ENCODE results near the gene KLHL9.
A peak's percentile ranks its signal among the peaks of the same experiment; 100 is the strongest.

The KLHL9 gene

DNA sequence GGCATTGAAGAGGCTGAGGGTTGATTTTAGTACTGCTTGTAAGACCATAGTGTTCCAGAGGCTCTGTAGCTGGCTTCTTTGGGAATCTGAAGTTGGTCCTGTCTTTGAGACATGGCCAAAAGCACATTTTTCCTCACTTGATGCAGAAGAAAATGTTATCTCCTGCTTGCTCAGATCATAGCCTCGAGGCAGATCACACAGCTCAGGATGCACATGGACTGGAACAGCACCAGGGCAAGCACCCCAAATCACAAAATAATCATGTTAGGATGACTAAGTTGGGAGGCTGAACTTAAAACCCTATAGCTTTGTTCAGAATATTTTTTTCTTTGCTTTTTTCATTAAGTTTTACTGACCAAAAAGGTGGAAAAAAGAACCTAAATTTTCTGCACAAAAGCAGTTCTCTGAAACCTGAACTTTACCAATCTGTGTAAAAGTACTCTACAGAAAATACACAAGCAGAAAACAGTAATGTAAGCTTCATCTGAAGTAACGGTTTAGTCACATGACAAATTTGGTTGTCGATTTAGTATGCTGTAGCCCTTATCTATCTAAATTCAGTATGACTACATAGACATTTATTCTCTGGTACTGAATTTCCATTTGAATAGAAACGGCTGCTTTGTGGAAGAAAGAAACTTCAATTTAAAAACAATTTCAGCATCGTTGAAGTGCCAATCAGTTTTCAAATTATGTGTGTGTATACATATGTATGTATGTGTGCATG is 3.4 kb downstream of the KLHL9 start:
- TF ChIP-seq, protein P1, sequence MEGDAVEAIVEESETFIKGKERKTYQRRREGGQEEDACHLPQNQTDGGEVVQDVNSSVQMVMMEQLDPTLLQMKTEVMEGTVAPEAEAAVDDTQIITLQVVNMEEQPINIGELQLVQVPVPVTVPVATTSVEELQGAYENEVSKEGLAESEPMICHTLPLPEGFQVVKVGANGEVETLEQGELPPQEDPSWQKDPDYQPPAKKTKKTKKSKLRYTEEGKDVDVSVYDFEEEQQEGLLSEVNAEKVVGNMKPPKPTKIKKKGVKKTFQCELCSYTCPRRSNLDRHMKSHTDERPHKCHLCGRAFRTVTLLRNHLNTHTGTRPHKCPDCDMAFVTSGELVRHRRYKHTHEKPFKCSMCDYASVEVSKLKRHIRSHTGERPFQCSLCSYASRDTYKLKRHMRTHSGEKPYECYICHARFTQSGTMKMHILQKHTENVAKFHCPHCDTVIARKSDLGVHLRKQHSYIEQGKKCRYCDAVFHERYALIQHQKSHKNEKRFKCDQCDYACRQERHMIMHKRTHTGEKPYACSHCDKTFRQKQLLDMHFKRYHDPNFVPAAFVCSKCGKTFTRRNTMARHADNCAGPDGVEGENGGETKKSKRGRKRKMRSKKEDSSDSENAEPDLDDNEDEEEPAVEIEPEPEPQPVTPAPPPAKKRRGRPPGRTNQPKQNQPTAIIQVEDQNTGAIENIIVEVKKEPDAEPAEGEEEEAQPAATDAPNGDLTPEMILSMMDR (IDR thresholded peaks at IDR 0.05) = no peak
- no peak for TF ChIP-seq ZFX (IDR thresholded peaks at IDR 0.05; ENCODE audit: borderline replicate concordance)
- no peak overlapping the region for H3K27ac ChIP-seq

DNA sequence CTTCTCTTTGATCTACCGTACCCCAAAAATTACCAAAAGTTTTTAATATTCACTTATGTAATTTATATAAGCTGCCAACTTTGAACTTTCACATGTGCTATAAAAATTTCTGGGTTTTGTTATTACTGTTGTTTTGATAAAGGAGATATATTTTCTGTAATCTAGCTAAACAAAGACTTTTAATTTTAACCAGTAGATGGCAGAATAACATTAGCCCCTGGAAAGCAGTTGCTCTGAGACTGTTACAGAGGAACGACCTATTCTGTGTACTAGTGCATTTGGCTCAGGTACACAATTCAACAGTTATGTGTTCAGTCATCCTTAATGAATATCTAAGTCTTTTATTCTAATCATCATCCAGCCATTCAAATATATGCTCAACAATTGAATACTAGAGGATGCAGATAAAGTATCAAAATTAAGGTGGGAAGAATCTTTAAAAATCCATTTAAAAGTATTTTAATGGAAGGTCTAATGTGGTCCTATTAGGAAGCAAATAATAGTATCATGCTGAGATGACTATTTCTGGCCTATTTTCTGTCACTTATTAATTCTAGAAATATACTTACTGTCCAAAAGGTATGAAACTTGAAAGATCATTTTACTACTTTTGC is 8.6 kb downstream of the KLHL9 start:
- no peak for TF ChIP-seq ZFX (IDR thresholded peaks at IDR 0.05; ENCODE audit: borderline replicate concordance)
- TF ChIP-seq, protein P1 (IDR thresholded peaks at IDR 0.05) = peak; percentile 89
- no peak overlapping the region for H3K27ac ChIP-seq

DNA sequence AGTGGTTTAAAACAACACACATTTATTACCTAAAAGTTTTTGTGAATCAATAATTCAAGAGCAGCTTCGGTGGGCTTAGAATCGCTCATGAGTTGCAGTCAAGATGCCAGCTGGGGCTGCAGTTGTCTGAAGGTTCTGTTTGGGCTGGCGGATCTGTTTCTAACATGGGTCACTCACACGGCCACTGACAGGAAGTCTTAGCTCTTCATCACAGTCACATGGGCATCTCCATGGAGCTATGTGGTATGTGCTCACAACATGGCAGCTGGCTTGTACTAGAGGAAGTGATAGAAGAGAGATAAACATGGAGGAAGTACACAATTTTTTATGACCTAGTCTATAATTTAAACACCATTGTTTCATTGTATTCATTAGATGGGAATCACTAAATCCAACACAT is 11.2 kb downstream of the KLHL9 start:
- TF ChIP-seq, protein P1 (IDR thresholded peaks at IDR 0.05) = no peak
- no peak for TF ChIP-seq ZFX (IDR thresholded peaks at IDR 0.05; ENCODE audit: borderline replicate concordance)
- no peak overlapping the region for H3K27ac ChIP-seq

DNA sequence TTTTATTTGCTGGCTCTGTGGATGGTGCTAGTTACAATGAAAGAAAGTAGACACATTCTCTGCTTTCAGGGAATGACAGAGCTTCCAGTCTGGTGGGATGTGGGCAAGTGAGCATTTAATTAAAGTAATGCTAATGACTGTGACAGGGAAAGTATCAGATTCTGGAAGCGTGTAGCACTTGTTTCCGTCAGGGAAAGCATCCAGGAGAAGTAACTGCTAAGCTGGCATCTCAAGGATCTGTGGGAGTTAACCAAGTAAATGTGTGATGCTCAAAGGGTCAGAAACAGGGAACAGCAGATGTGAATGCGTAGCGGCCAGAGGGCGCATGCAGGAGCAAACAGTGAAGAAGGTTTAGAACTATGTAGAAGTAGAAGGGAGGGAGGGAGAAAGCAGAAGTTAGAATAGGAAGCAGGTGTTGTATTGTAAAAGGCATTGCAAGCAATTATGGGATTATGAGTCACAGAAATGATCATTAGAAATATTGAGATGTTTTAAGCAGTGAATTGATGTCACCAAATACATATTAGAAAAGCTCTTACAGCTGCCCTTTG is 12.2 kb downstream of the KLHL9 start:
- TF ChIP-seq ZFX (IDR thresholded peaks at IDR 0.05; ENCODE audit: borderline replicate concordance) = no peak
- TF ChIP-seq, protein P1 (IDR thresholded peaks at IDR 0.05) = no peak
- no peak overlapping the region for H3K27ac ChIP-seq

DNA sequence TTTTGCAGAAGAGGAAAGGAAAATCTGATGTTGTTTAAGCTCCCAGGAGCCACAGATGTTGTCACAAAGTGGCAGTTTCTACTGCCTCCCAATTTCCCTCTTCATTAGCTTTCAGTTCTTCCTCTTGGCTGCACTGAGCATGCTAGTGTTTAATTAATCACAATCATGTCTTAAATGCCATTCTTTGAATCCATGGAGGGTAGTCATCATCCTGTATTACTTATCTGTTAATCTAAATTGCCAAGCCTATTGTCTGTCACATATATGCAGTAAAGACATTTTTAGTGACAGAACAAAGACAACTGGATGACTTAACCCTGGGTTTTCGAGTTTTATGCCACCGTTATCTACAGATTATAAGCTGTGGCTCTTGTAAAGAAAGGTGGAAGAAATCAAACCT is 14.7 kb downstream of the KLHL9 start:
- H3K27ac ChIP-seq = no peak overlapping the region
- no peak for TF ChIP-seq ZFX (IDR thresholded peaks at IDR 0.05; ENCODE audit: borderline replicate concordance)
- TF ChIP-seq, protein P1 (IDR thresholded peaks at IDR 0.05) = no peak

DNA sequence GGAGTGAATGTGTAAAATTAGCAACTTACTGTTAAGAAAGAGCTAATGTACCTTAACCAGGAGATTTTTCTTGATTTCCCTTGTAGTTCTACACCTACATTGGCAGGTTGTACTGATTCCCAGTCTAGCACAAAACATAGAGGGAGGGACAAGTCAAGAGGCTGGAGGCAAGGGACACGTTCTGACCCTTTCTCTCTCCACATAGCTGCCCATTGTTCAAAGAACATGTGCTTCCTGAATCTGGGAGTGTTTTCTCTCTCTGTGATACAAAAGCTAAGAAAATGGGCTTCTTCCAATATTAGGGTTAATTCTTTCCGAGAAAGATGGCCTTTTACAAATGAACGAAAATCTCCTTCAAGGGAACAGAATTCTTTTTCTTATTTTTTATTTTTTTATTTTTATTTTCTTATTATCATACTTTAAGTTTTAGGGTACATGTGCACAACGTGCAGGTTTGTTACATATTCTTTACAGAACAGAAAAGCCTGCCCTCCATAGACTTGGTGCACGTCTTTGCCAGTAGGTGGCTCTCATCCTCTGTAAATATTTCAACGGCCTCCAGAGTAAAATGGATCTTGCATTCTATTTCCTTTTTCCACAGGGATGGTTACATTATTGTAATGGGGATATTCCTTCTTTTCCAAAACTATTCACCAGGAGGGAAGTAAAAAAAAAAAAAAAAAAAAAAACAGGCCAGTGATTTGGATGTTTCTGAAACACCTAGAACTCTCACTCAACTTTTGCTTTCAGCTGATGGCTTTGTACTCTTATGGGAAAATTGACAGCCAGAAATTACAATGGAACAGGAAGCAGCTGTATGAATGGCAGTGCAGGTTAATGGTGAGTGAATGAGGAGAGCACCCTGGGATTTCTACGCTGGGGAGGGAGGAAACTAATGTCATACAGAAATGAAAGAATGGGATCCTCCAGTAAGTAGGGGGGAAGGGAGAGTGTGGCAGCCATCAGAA is 17.0 kb downstream of the KLHL9 start:
- TF ChIP-seq, protein P1 (IDR thresholded peaks at IDR 0.05) = peak; percentile 90
- no peak for TF ChIP-seq ZFX (IDR thresholded peaks at IDR 0.05; ENCODE audit: borderline replicate concordance)

More for the DNA sequence above, 17.0 kb downstream of the KLHL9 start:
- H3K27ac ChIP-seq = no peak overlapping the region
